ENCODE data around the gene GREM1. TPM values are rescaled to one million over a fixed set of nuclear protein-coding genes. Genes with fewer than 3 reads are reported as not detected.

The GREM1 gene
- total and polyA plus RNA-seq, 9 of the 15 experiments (the other 6 are each of a cell fraction or from before 2014, with no cell fraction given) = 0.01 to 0.20 (median 0.06) TPM; not detected in 6

DNA sequence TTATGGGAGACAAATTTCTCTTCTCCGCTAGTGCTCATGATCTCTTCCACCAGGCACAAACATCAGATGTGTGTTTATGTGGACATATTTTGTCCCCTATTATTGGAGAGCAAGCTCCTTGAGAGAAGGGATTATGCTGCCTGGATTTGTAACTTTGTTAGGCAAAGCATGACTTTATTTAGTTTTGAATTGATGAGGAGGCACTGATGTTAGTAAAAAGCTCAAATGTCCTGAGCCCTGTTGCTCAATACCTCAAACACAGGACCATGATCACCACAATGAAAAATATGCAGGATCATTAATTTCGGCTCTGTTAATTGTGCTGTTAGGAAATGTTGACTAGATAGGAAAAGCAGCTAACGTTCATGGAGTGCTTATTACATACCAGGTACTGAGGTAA lies 47.2 kb upstream of the GREM1 start:
- H3K9ac ChIP-seq (ENCODE audit: insufficient read depth in 1 of 2, low read depth in 2 of 2, low read length in 2 of 2) = no peak overlapping the region
- H3K4me3 ChIP-seq = no peak overlapping the region
- TF ChIP-seq ZNF316 (IDR thresholded peaks at IDR 0.05) (no peak), ZNF449 (CRISPR knock-in tag; IDR thresholded peaks at IDR 0.05) (no peak), ATF7 (IDR thresholded peaks at IDR 0.05) (no peak), RBFOX2 (IDR thresholded peaks at IDR 0.05; ENCODE audit: low read depth, low read length) (no peak), EZH2 (IDR thresholded peaks at IDR 0.05; ENCODE audit: borderline replicate concordance, low read depth, low read length) (no peak), U2AF2 (optimal IDR thresholded peaks at IDR 0.05; ENCODE audit: low read depth, low read length) (no peak), CBX2 (IDR thresholded peaks at IDR 0.05; ENCODE audit: insufficient read depth, low read length, poor library complexity, severe bottlenecking) (no peak), ZNF780A (CRISPR knock-in tag; IDR thresholded peaks at IDR 0.05) (no peak), HCFC1 (IDR thresholded peaks at IDR 0.05; ENCODE audit: low read depth, low read length) (no peak), ZNF707 (CRISPR knock-in tag; conservative IDR thresholded peaks at IDR 0.05) (no peak), HDGF (IDR thresholded peaks at IDR 0.05) (no peak), FOXK2 (conservative IDR thresholded peaks at IDR 0.05 in 1 of 2, IDR thresholded peaks at IDR 0.05 in 1 of 2; ENCODE audit: low read depth in 2 of 2) (no peak), NCOA1 (IDR thresholded peaks at IDR 0.05; ENCODE audit: low read depth) (no peak)
- TF ChIP-seq, protein P1, sequence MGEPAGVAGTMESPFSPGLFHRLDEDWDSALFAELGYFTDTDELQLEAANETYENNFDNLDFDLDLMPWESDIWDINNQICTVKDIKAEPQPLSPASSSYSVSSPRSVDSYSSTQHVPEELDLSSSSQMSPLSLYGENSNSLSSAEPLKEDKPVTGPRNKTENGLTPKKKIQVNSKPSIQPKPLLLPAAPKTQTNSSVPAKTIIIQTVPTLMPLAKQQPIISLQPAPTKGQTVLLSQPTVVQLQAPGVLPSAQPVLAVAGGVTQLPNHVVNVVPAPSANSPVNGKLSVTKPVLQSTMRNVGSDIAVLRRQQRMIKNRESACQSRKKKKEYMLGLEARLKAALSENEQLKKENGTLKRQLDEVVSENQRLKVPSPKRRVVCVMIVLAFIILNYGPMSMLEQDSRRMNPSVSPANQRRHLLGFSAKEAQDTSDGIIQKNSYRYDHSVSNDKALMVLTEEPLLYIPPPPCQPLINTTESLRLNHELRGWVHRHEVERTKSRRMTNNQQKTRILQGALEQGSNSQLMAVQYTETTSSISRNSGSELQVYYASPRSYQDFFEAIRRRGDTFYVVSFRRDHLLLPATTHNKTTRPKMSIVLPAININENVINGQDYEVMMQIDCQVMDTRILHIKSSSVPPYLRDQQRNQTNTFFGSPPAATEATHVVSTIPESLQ (CRISPR knock-in tag; IDR thresholded peaks at IDR 0.05) = no peak
- no peaks in the 10 kb centered on the region for H3K36me3 ChIP-seq (ENCODE audit: control insufficient read depth, insufficient read depth, low read length)
- BruUV-seq (replicated peaks) = no TSS peak
- FAIRE-seq (no peak), ATAC-seq (no peak), DNase-seq (ENCODE audit: extremely low read depth in 1 of 4, low spot score in 3 of 4) (no peak)
- ChIA-PET POLR2A (no interaction called here), CTCF (ENCODE audit: low intra/inter-chr PET ratio) (no interaction called here)
- H3K27me3 ChIP-seq (ENCODE audit: control insufficient read depth in 2 of 2, insufficient read depth in 2 of 2, low read length in 2 of 2) = peaks cover 24 to 25% of the 10 kb centered on the region in 2 experiments; a peak in 4 of 5 replicates
- no peak overlapping the region for H2AFZ ChIP-seq (ENCODE audit: low read depth, low read length)
- H3K27ac ChIP-seq (ENCODE audit: extremely low read depth, low read depth, low read length) = no peak overlapping the region
- peaks cover 0 to 3% of the 10 kb centered on the region in 2 experiments; a peak in 1 of 5 replicates for H3K4me1 ChIP-seq (replicated peaks in 1 of 2; ENCODE audit: control insufficient read depth in 2 of 2, insufficient read depth in 2 of 2, low read length in 2 of 2)
- whole genome bisulfite sequencing (ENCODE audit: insufficient coverage, low coverage, missing lambda C conversion rate) = 13% methylated on average over 3 of the region's 3 CpGs
- H3K9me1 ChIP-seq (ENCODE audit: control insufficient read depth, insufficient read depth, low read length) = no peaks in the 10 kb centered on the region
- H3K9me3 ChIP-seq (replicated peaks; ENCODE audit: control insufficient read depth, insufficient read depth, low read depth, low read length) = no peaks in the 10 kb centered on the region
- in situ Hi-C loops (cut with MboI) = no loop called here
- H3K4me2 ChIP-seq (ENCODE audit: insufficient read depth, low read length) = no peak overlapping the region
- intact Hi-C loops (cut with micrococcal nuclease) = no loop called here
- H3K79me2 ChIP-seq (ENCODE audit: control insufficient read depth, insufficient read depth, low read length) = no peaks in the 10 kb centered on the region
- no peaks in the 10 kb centered on the region for H4K20me1 ChIP-seq (replicated peaks; ENCODE audit: control insufficient read depth, insufficient read depth, low read length)

Measured in K562 (cell line).